GM18873 (cell line): ENCODE measurements around the gene UQCC5.
"Not testable (repeated sequence)": the region's sequence is repeated elsewhere in the genome, so short reads cannot be mapped to it uniquely, and the experiment has no call there.

Experiments
- ATAC-seq: cut with Tn5 transposase; IDR thresholded peaks from one replicate; pipeline ENCODE4 v1.9.1; 2021; ENCODE audit warnings: mild to moderate bottlenecking, moderate library complexity, moderate number of reproducible peaks; ENCODE audit not compliant: unreplicated experiment, low FRiP score

Gene UQCC5

GRCh38 chr3:52521881-52522650 is 14.3 kb upstream of the UQCC5 start:
- no peak for ATAC-seq

GRCh38 chr3:52522651-52523251 is 13.7 kb upstream of the UQCC5 start:
- ATAC-seq = no peak

GRCh38 chr3:52523386-52524257 is 12.8 kb upstream of the UQCC5 start:
- ATAC-seq = no peak

- no peak for ATAC-seq
These were observed 12.1 kb upstream of the UQCC5 start for GRCh38 chr3:52524258-52524751.

GRCh38 chr3:52524752-52525679 is 11.4 kb upstream of the UQCC5 start:
- ATAC-seq = no peak

GRCh38 chr3:52525680-52526561 is 10.5 kb upstream of the UQCC5 start:
- ATAC-seq = no peak

- not testable (repeated sequence) for ATAC-seq
These were observed 9.8 kb upstream of the UQCC5 start for GRCh38 chr3:52526671-52527038.

GRCh38 chr3:52527039-52527731 is 9.2 kb upstream of the UQCC5 start:
- no peak for ATAC-seq

- ATAC-seq = no peak
These were observed 8.4 kb upstream of the UQCC5 start for GRCh38 chr3:52527732-52528585.

- ATAC-seq = no peak
These were observed 7.6 kb upstream of the UQCC5 start for GRCh38 chr3:52528586-52529375.

GRCh38 chr3:52529376-52530333 is 6.8 kb upstream of the UQCC5 start:
- no peak for ATAC-seq

GRCh38 chr3:52530918-52531826 is 5.2 kb upstream of the UQCC5 start:
- ATAC-seq = no peak

- ATAC-seq = no peak
These were observed 4.4 kb upstream of the UQCC5 start for GRCh38 chr3:52531860-52532516.

- ATAC-seq = no peak
These were observed 3.9 kb upstream of the UQCC5 start for GRCh38 chr3:52532517-52532837.
